Naive thymus-derived CD4-positive, alpha-beta T cell (primary cell): ENCODE results near the gene SERPINA9. TPM values are rescaled to one million over a fixed set of nuclear protein-coding genes. Genes with fewer than 3 reads are reported as not detected.

Source experiments
- ATAC-seq: fragments of 150-1000 bp; cut with Tn5 transposase; 2 replicates; pipeline ENCODE4 v1.10.0; 2021; ENCODE audit warnings: mild to moderate bottlenecking, moderate library complexity
- CTCF ChIA-PET: fragments of 350-600 bp; sonication (Branson Sonifier 250); formaldehyde crosslinking; loops from one replicate; lab custom pipeline; 2021; ENCODE audit warnings: antibody characterized with exemption; lab: Charles Lee
- POLR2A ChIA-PET: fragments of 350-600 bp; sonication (Branson Sonifier 250); formaldehyde crosslinking; loops from one replicate; lab custom pipeline; 2021; ENCODE audit warnings: antibody characterized with exemption, inconsistent platforms; lab: Charles Lee
- DNase-seq, 9 donors: peaks; one replicate each; pipeline versions ENCODE4 v3.0.0 to v3.0.0-alpha.2; 2020 to 2022; ENCODE audit warnings: mixed read lengths in 1 of 9
- H3K27ac ChIP-seq: one replicate; pipeline ENCODE4 v1.7.0; 2013; ENCODE audit warnings: mild to moderate bottlenecking, low read depth, low read length, moderate library complexity
- H3K27me3 ChIP-seq, 2 donors: one replicate each; pipeline ENCODE4 v1.7.0; 2013; ENCODE audit warnings: low read length in 2 of 2, mild to moderate bottlenecking in 2 of 2, moderate library complexity in 2 of 2; ENCODE audit not compliant: control insufficient read depth in 2 of 2, insufficient read depth in 2 of 2
- H3K36me3 ChIP-seq, 3 experiments: 1 replicate in 2 of 3; 2 replicates in 1 of 3; pipeline ENCODE4 v1.7.0; 2013; ENCODE audit warnings: low read length in 3 of 3, mild to moderate bottlenecking in 3 of 3, moderate library complexity in 1 of 3; ENCODE audit not compliant: insufficient read depth in 3 of 3, control insufficient read depth in 2 of 3
- H3K4me1 ChIP-seq, 2 donors: one replicate each; pipeline ENCODE4 v1.7.0; 2013; ENCODE audit warnings: low read length in 2 of 2, mild to moderate bottlenecking in 2 of 2, moderate library complexity in 1 of 2; ENCODE audit not compliant: control insufficient read depth in 2 of 2, insufficient read depth in 2 of 2
- H3K4me3 ChIP-seq: 2 replicates; pipeline ENCODE4 v1.7.0; 2013; ENCODE audit warnings: mild to moderate bottlenecking, low read length
- H3K9me3 ChIP-seq, 3 experiments: 1 replicate in 2 of 3; 2 replicates in 1 of 3; pipeline ENCODE4 v1.7.0; 2013; ENCODE audit warnings: low read length in 3 of 3; ENCODE audit not compliant: control insufficient read depth in 2 of 3
- H3K27ac Mint-ChIP-seq, 9 donors: one replicate each; pipeline ENCODE4 v1.8.0; 2020 to 2022; ENCODE audit warnings: mixed read lengths in 9 of 9, mild to moderate bottlenecking in 8 of 9, moderate library complexity in 5 of 9, inconsistent platforms in 2 of 9
- H3K27me3 Mint-ChIP-seq, 5 donors: one replicate each; pipeline ENCODE4 v1.8.0; 2021 to 2022; ENCODE audit warnings: mixed read lengths in 5 of 5, mild to moderate bottlenecking in 1 of 5
- H3K36me3 Mint-ChIP-seq, 5 donors: one replicate each; pipeline ENCODE4 v1.8.0; 2020 to 2022; ENCODE audit warnings: mixed read lengths in 5 of 5, mild to moderate bottlenecking in 3 of 5, inconsistent platforms in 1 of 5
- H3K4me1 Mint-ChIP-seq, 7 donors: one replicate each; pipeline ENCODE4 v1.8.0; 2020 to 2022; ENCODE audit warnings: mixed read lengths in 7 of 7, mild to moderate bottlenecking in 3 of 7, inconsistent platforms in 1 of 7
- H3K4me3 Mint-ChIP-seq, 10 donors: one replicate each; pipeline ENCODE4 v1.8.0; 2020 to 2022; ENCODE audit warnings: mild to moderate bottlenecking in 10 of 10, mixed read lengths in 10 of 10, moderate library complexity in 6 of 10, inconsistent platforms in 2 of 10
- H3K9me3 Mint-ChIP-seq, 11 donors: one replicate each; pipeline ENCODE4 v1.8.0; 2020 to 2022; ENCODE audit warnings: mixed read lengths in 11 of 11, mild to moderate bottlenecking in 4 of 11, inconsistent platforms in 1 of 11, moderate library complexity in 1 of 11
- intact Hi-C, 2 donors: fragments of 100-400 bp; cut with micrococcal nuclease; formaldehyde crosslinking; loops; one replicate each; pipeline ENCODE4 v1.15.1; 2023
- polyA plus RNA-seq, 2 donors: library from polyadenylated mRNA; unstranded; fragments of 300-500 nt; fragmentation: Illumina TruSeq; gene quantifications; one replicate each; pipeline ENCODE4 v1.2.3, GENCODE V29; 2021
- total RNA-seq, 6 experiments: library from RNA in 5 of 6; stranded (reverse) in 5 of 6; gene quantifications; 1 replicate in 5 of 6; 2 replicates in 1 of 6; pipeline ENCODE4 v1.2.3 and lab custom pipeline; 2021 to 2026

SERPINA9 gene
- not detected for total RNA-seq
- not detected for polyA plus RNA-seq
- total RNA-seq (lab: John Stamatoyannopoulos, UW) = not detected

- ChIA-PET POLR2A (no interaction called here), CTCF (interaction anchor here (1.2 kb wide), 1 partner anchor 9 kb away, joined by 4 read pairs; no protein-coding TSS in a partner anchor)
- H3K4me3 ChIP-seq = no peak within 1 kb of the TSS
- ATAC-seq = no peak
- H3K27me3 Mint-ChIP-seq = peaks cover 0 to 14% (median 11%) of the 10 kb centered on the region in 5 donors
- no peak within 1 kb of the TSS for H3K4me3 Mint-ChIP-seq
- peaks cover 0 to 9% (median 0%) of the 10 kb centered on the region in 3 experiments for H3K9me3 ChIP-seq
- H3K36me3 Mint-ChIP-seq = peaks cover 0 to 9% (median 0%) of the 10 kb centered on the region in 5 donors
- H3K36me3 ChIP-seq = no peaks in the 10 kb centered on the region
- H3K4me1 ChIP-seq = no peaks in the 10 kb centered on the region
- no peak within 1 kb of the TSS for H3K27ac Mint-ChIP-seq
- H3K4me1 Mint-ChIP-seq = no peaks in the 10 kb centered on the region
- no peak within 1 kb of the TSS for H3K27ac ChIP-seq
- intact Hi-C loops = no loop called here
- DNase-seq = no peak
- peaks cover 0 to 32% (median 16%) of the 10 kb centered on the region in 11 donors for H3K9me3 Mint-ChIP-seq
- H3K27me3 ChIP-seq = no peaks in the 10 kb centered on the region
Observed at GRCh38 chr14:94476023-94476422, at the start of gene SERPINA9. Gene SERPINA9, minus strand, starts transcription at chr14:94476197. Its CDS starts 6,357 bp downstream, at chr14:94469840.

GRCh38 chr14:94524093-94524492 is 48.1 kb upstream of the SERPINA9 start:
- ATAC-seq (no peak), DNase-seq (no peak)
- no peaks in the 10 kb centered on the region for H3K4me1 Mint-ChIP-seq
- Histone ChIP-seq H3K36me3 (no peaks in the 10 kb centered on the region), H3K27ac (no peak overlapping the region), H3K27me3 (no peaks in the 10 kb centered on the region), H3K4me1 (no peaks in the 10 kb centered on the region), H3K4me3 (no peak overlapping the region), H3K9me3 (no peaks in the 10 kb centered on the region)
- ChIA-PET CTCF (no interaction called here), POLR2A (no interaction called here)
- peaks cover 0 to 16% (median 7%) of the 10 kb centered on the region in 11 donors for H3K9me3 Mint-ChIP-seq
- H3K36me3 Mint-ChIP-seq = no peaks in the 10 kb centered on the region
- no peak overlapping the region for H3K4me3 Mint-ChIP-seq
- H3K27ac Mint-ChIP-seq = no peak overlapping the region
- intact Hi-C loops = no loop called here
- peaks cover 6 to 55% (median 24%) of the 10 kb centered on the region in 5 donors for H3K27me3 Mint-ChIP-seq

- Mint-ChIP-seq H3K27me3 (peaks cover 6 to 55% (median 24%) of the 10 kb centered on the region in 5 donors), H3K9me3 (peaks cover 0 to 22% (median 9%) of the 10 kb centered on the region in 11 donors), H3K27ac (no peak overlapping the region), H3K36me3 (no peaks in the 10 kb centered on the region), H3K4me1 (no peaks in the 10 kb centered on the region), H3K4me3 (no peak overlapping the region)
- ChIA-PET CTCF (no interaction called here), POLR2A (no interaction called here)
- no peaks in the 10 kb centered on the region for H3K36me3 ChIP-seq
- no peaks in the 10 kb centered on the region for H3K27me3 ChIP-seq
- H3K4me3 ChIP-seq = no peak overlapping the region
- DNase-seq (no peak), ATAC-seq (no peak)
- H3K9me3 ChIP-seq = no peaks in the 10 kb centered on the region
- intact Hi-C loops = no loop called here
- no peaks in the 10 kb centered on the region for H3K4me1 ChIP-seq
- no peak overlapping the region for H3K27ac ChIP-seq
Observed at GRCh38 chr14:94523265-94523664, 47.3 kb upstream of the SERPINA9 start.

GRCh38 chr14:94522115-94522724 is 46.2 kb upstream of the SERPINA9 start:
- ATAC-seq = no peak
- Histone ChIP-seq H3K9me3 (no peaks in the 10 kb centered on the region), H3K27ac (no peak overlapping the region), H3K27me3 (no peaks in the 10 kb centered on the region), H3K4me3 (no peak overlapping the region), H3K36me3 (no peaks in the 10 kb centered on the region), H3K4me1 (no peaks in the 10 kb centered on the region)
- POLR2A ChIA-PET = no interaction called here
- H3K27ac Mint-ChIP-seq = no peak overlapping the region
- DNase-seq = no peak
- intact Hi-C loops = no loop called here
- H3K27me3 Mint-ChIP-seq = peaks cover 6 to 47% (median 24%) of the 10 kb centered on the region in 5 donors
- H3K4me1 Mint-ChIP-seq = no peaks in the 10 kb centered on the region
- H3K36me3 Mint-ChIP-seq = no peaks in the 10 kb centered on the region
- peaks cover 0 to 19% (median 9%) of the 10 kb centered on the region in 11 donors for H3K9me3 Mint-ChIP-seq
- CTCF ChIA-PET = no interaction called here
- no peak overlapping the region for H3K4me3 Mint-ChIP-seq

- ChIA-PET POLR2A (no interaction called here), CTCF (no interaction called here)
- H3K4me1 Mint-ChIP-seq = no peaks in the 10 kb centered on the region
- intact Hi-C loops = no loop called here
- Histone ChIP-seq H3K27ac (no peak overlapping the region), H3K4me3 (no peak overlapping the region), H3K27me3 (no peaks in the 10 kb centered on the region), H3K36me3 (no peaks in the 10 kb centered on the region), H3K9me3 (no peaks in the 10 kb centered on the region), H3K4me1 (no peaks in the 10 kb centered on the region)
- H3K36me3 Mint-ChIP-seq = no peaks in the 10 kb centered on the region
- H3K4me3 Mint-ChIP-seq = no peak overlapping the region
- no peak for ATAC-seq
- peaks cover 6 to 41% (median 22%) of the 10 kb centered on the region in 5 donors for H3K27me3 Mint-ChIP-seq
- DNase-seq = no peak
- H3K9me3 Mint-ChIP-seq = peaks cover 0 to 16% (median 9%) of the 10 kb centered on the region in 11 donors
- H3K27ac Mint-ChIP-seq = no peak overlapping the region
Observed at GRCh38 chr14:94521375-94522114, 45.5 kb upstream of the SERPINA9 start.

GRCh38 chr14:94517641-94518257 is 41.8 kb upstream of the SERPINA9 start:
- intact Hi-C loops = no loop called here
- POLR2A ChIA-PET = no interaction called here
- H3K27me3 Mint-ChIP-seq = peaks cover 0 to 42% (median 16%) of the 10 kb centered on the region in 5 donors
- no peak overlapping the region for H3K27ac Mint-ChIP-seq
- CTCF ChIA-PET = no interaction called here
- H3K4me1 Mint-ChIP-seq = no peaks in the 10 kb centered on the region
- Histone ChIP-seq H3K27me3 (no peaks in the 10 kb centered on the region), H3K4me1 (no peaks in the 10 kb centered on the region), H3K9me3 (no peaks in the 10 kb centered on the region), H3K27ac (no peak overlapping the region), H3K36me3 (no peaks in the 10 kb centered on the region), H3K4me3 (no peak overlapping the region)
- H3K36me3 Mint-ChIP-seq = no peaks in the 10 kb centered on the region
- DNase-seq = no peak
- no peak overlapping the region for H3K4me3 Mint-ChIP-seq
- ATAC-seq = no peak
- peaks cover 0 to 14% (median 9%) of the 10 kb centered on the region in 11 donors for H3K9me3 Mint-ChIP-seq
